Sigmoid colon (tissue), 7 donors: ENCODE measurements around the gene APOC1. TPM values are rescaled to one million over a fixed set of nuclear protein-coding genes. Genes with fewer than 3 reads are reported as not detected.
A peak's percentile ranks its signal among the peaks of the same experiment; 100 is the strongest.

ENCODE experiments used
- DNase-seq: peaks from one replicate; pipeline ENCODE4 v3.0.0-alpha.2; 2019
- H3K27ac ChIP-seq, 4 donors: fragments of 200-600 bp; sonication (generic); one replicate each; pipeline ENCODE4 v1.5.1; 2016 to 2019; ENCODE audit warnings: mild to moderate bottlenecking in 1 of 4
- H3K27me3 ChIP-seq, 3 donors: fragments of 200-600 bp; sonication (generic); one replicate each; pipeline ENCODE4 v1.5.1; 2019; ENCODE audit warnings: mild to moderate bottlenecking in 1 of 3
- H3K36me3 ChIP-seq, 4 donors: fragments of 200-600 bp; sonication (generic); one replicate each; pipeline ENCODE4 v1.5.1; 2016 to 2019
- H3K4me1 ChIP-seq, 4 donors: fragments of 200-600 bp; sonication (generic); one replicate each; pipeline ENCODE4 v1.5.1; 2017 to 2019
- H3K4me3 ChIP-seq, 4 donors: fragments of 200-600 bp; sonication (generic); one replicate each; pipeline ENCODE4 v1.5.1; 2017 to 2019; ENCODE audit warnings: mild to moderate bottlenecking in 2 of 4, moderate library complexity in 1 of 4
- H3K9me3 ChIP-seq, 4 donors: fragments of 200-600 bp in 3 of 4; sonication (generic) in 3 of 4; one replicate each; pipeline versions ENCODE4 v1.5.1 to v1.6.1; 2013 to 2019
- CTCF ChIP-seq, 4 experiments: fragments of 450-650 bp in 3 of 4; fragments of 200-600 bp in 1 of 4; IDR thresholded peaks; one replicate each; pipeline ENCODE4 v1.5.1; 2016 to 2019; ENCODE audit warnings: antibody characterized with exemption in 4 of 4, mild to moderate bottlenecking in 3 of 4, moderate library complexity in 2 of 4
- EP300 ChIP-seq, 4 donors: sonication (generic); formaldehyde crosslinking; IDR thresholded peaks; one replicate each; pipeline ENCODE4 v1.6.1; 2017; ENCODE audit warnings: antibody characterized with exemption in 4 of 4
- POLR2A ChIP-seq, 2 donors: fragments of 450-650 bp; IDR thresholded peaks; one replicate each; pipeline ENCODE4 v1.6.1; 2016; ENCODE audit warnings: antibody characterized with exemption in 2 of 2, mild to moderate bottlenecking in 2 of 2, moderate library complexity in 2 of 2
- POLR2AphosphoS5 ChIP-seq, 4 donors: sonication (generic); formaldehyde crosslinking; IDR thresholded peaks; one replicate each; pipeline ENCODE4 v1.6.1; 2017; ENCODE audit warnings: antibody characterized with exemption in 4 of 4
- WGBS, 2 donors: extraction: QIAGEN DNeasy Blood & Tissue Kit; methylation state at CpG; one replicate each; pipeline ENCODE4 v1.1.7; 2013; 5-methylcytosine and 5-hydroxymethylcytosine counted together
- intact Hi-C: fragments of 100-400 bp; cut with DNase I; formaldehyde crosslinking; loops from one replicate; pipeline ENCODE4 v1.15.1; 2023
- polyA plus RNA-seq, 3 donors: library from polyadenylated mRNA; stranded (reverse); fragments of 200-250 nt; gene quantifications; one replicate each; pipeline ENCODE4 v1.2.3, GENCODE V29; 2013
- total RNA-seq, 4 donors: library from RNA; depleted of rRNA; stranded (reverse); fragments of >200 nt; gene quantifications; one replicate each; pipeline ENCODE4 v1.1.0, GENCODE V29; 2016
- donor health status: healthy with polysubstance abuse.
- donor health status: Bipolar disorder and iron deficiency.
- donor health status: healthy.

APOC1 gene
- total and polyA plus RNA-seq, 7 donors = 2.3 to 73.3 (median 29.0) TPM; not detected in 1

- TF ChIP-seq POLR2A (IDR thresholded peaks at IDR 0.05) (no peak), CTCF (IDR thresholded peaks at IDR 0.05) (peak; percentile 82 to 100 (median 96)), POLR2AphosphoS5 (IDR thresholded peaks at IDR 0.05) (no peak), EP300 (IDR thresholded peaks at IDR 0.05) (no peak)
- WGBS, 2 donors = 10 to 24% methylated on average over 24 of the region's 24 CpGs
- no peak overlapping the region for H3K27ac ChIP-seq
- peaks cover 0 to 6% (median 5%) of the 10 kb centered on the region in 4 donors for H3K4me1 ChIP-seq
- intact Hi-C loops = loop anchor here (1.0 kb wide), 1 partner anchor 47 kb away; no protein-coding TSS in a partner anchor
- no peaks in the 10 kb centered on the region for H3K9me3 ChIP-seq
- peaks cover 9 to 34% (median 24%) of the 10 kb centered on the region in 3 donors for H3K27me3 ChIP-seq
- H3K4me3 ChIP-seq = no peak overlapping the region
- H3K36me3 ChIP-seq = peaks cover 0 to 35% (median 15%) of the 10 kb centered on the region in 4 donors
- peak; percentile 82 for DNase-seq
Observed at GRCh38 chr19:44903602-44904425, 10.6 kb upstream of the APOC1 start.

DNA sequence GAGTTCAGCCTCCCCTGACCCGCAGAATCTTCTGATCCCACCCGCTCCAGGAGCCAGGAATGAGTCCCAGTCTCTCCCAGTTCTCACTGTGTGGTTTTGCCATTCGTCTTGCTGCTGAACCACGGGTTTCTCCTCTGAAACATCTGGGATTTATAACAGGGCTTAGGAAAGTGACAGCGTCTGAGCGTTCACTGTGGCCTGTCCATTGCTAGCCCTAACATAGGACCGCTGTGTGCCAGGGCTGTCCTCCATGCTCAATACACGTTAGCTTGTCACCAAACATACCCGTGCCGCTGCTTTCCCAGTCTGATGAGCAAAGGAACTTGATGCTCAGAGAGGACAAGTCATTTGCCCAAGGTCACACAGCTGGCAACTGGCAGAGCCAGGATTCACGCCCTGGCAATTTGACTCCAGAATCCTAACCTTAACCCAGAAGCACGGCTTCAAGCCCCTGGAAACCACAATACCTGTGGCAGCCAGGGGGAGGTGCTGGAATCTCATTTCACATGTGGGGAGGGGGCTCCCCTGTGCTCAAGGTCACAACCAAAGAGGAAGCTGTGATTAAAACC lies 9.9 kb upstream of the APOC1 start:
- Histone ChIP-seq H3K36me3 (peaks cover 0 to 35% (median 15%) of the 10 kb centered on the region in 4 donors), H3K4me1 (peaks cover 0 to 6% (median 5%) of the 10 kb centered on the region in 4 donors), H3K9me3 (no peaks in the 10 kb centered on the region), H3K27me3 (peaks cover 9 to 34% (median 24%) of the 10 kb centered on the region in 3 donors), H3K4me3 (no peak overlapping the region), H3K27ac (no peak overlapping the region)
- TF ChIP-seq POLR2AphosphoS5 (IDR thresholded peaks at IDR 0.05) (peak in 1 of 4 donors; percentile 8), CTCF (IDR thresholded peaks at IDR 0.05) (no peak)
- intact Hi-C loops = no loop called here
- 40 to 71% methylated on average over 12 of the region's 12 CpGs for WGBS, 2 donors
- no peak for DNase-seq

DNA sequence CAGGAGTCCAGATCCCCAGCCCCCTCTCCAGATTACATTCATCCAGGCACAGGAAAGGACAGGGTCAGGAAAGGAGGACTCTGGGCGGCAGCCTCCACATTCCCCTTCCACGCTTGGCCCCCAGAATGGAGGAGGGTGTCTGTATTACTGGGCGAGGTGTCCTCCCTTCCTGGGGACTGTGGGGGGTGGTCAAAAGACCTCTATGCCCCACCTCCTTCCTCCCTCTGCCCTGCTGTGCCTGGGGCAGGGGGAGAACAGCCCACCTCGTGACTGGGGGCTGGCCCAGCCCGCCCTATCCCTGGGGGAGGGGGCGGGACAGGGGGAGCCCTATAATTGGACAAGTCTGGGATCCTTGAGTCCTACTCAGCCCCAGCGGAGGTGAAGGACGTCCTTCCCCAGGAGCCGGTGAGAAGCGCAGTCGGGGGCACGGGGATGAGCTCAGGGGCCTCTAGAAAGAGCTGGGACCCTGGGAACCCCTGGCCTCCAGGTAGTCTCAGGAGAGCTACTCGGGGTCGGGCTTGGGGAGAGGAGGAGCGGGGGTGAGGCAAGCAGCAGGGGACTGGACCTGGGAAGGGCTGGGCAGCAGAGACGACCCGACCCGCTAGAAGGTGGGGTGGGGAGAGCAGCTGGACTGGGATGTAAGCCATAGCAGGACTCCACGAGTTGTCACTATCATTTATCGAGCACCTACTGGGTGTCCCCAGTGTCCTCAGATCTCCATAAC lies 8.8 kb upstream of the APOC1 start, which contains the start of gene APOE:
Gene APOE, plus strand, starts transcription at position 360 of the 724 bp plus-strand sequence. CDS start 829 bp downstream, outside the sequence.
- TF ChIP-seq EP300 (IDR thresholded peaks at IDR 0.05) (no peak), POLR2AphosphoS5 (IDR thresholded peaks at IDR 0.05) (no peak), POLR2A (IDR thresholded peaks at IDR 0.05) (no peak), CTCF (IDR thresholded peaks at IDR 0.05) (no peak)
- 5% methylated on average over 20 of the region's 20 CpGs for WGBS, 2 donors
- intact Hi-C loops = no loop called here
- Histone ChIP-seq H3K4me1 (peaks cover 0 to 6% (median 5%) of the 10 kb centered on the region in 4 donors), H3K36me3 (peaks cover 0 to 26% (median 14%) of the 10 kb centered on the region in 4 donors), H3K4me3 (peak within 1 kb of the TSS in 1 of 4 donors; percentile 26), H3K9me3 (no peaks in the 10 kb centered on the region), H3K27me3 (peaks cover 9 to 34% (median 24%) of the 10 kb centered on the region in 3 donors), H3K27ac (no peak within 1 kb of the TSS)
- DNase-seq = no peak

DNA sequence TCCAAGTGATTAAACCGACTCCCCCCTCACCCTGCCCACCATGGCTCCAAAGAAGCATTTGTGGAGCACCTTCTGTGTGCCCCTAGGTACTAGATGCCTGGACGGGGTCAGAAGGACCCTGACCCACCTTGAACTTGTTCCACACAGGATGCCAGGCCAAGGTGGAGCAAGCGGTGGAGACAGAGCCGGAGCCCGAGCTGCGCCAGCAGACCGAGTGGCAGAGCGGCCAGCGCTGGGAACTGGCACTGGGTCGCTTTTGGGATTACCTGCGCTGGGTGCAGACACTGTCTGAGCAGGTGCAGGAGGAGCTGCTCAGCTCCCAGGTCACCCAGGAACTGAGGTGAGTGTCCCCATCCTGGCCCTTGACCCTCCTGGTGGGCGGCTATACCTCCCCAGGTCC lies 6.8 kb upstream of the APOC1 start:
- peaks cover 0 to 7% (median 3%) of the 10 kb centered on the region in 4 donors for H3K36me3 ChIP-seq
- TF ChIP-seq POLR2A (IDR thresholded peaks at IDR 0.05) = no peak
- TF ChIP-seq EP300 (IDR thresholded peaks at IDR 0.05) = no peak
- no peak for TF ChIP-seq POLR2AphosphoS5 (IDR thresholded peaks at IDR 0.05)
- no peak for TF ChIP-seq CTCF (IDR thresholded peaks at IDR 0.05)
- intact Hi-C loops = no loop called here
- H3K4me3 ChIP-seq = no peak overlapping the region
- WGBS, 2 donors = 90 to 94% methylated on average over 12 of the region's 12 CpGs
- H3K27me3 ChIP-seq = peaks cover 9 to 34% (median 24%) of the 10 kb centered on the region in 3 donors
- peaks cover 0 to 17% (median 14%) of the 10 kb centered on the region in 4 donors for H3K4me1 ChIP-seq
- no peak overlapping the region for H3K27ac ChIP-seq
- no peaks in the 10 kb centered on the region for H3K9me3 ChIP-seq
- DNase-seq = no peak
